Keratinocyte (primary cell): Measurements from ENCODE around the gene NRIP2.

Experiments used
- EZH2 ChIP-seq: IDR thresholded peaks from one replicate; pipeline ENCODE4 v1.6.1; 2012; ENCODE audit warnings: inconsistent platforms, mild to moderate bottlenecking, low read length, moderate library complexity
- TF ChIP-seq, protein P1 (sequence below), 3 experiments: IDR thresholded peaks in 1 of 3; conservative IDR thresholded peaks in 1 of 3; optimal IDR thresholded peaks in 1 of 3; 2 replicates in 2 of 3; 3 replicates in 1 of 3; pipeline versions ENCODE3 to v1.5.1; 2011; ENCODE audit warnings: low read length in 3 of 3, mild to moderate bottlenecking in 3 of 3, moderate library complexity in 2 of 3, control low read depth in 1 of 3, inconsistent platforms in 1 of 3; ENCODE audit not compliant: insufficient read depth in 2 of 3; ENCODE audit errors: extremely low read depth in 1 of 3

GRCh38 chr12:2833810-2834209 lies 1.0 kb downstream of the NRIP2 start:
- TF ChIP-seq, protein P1, sequence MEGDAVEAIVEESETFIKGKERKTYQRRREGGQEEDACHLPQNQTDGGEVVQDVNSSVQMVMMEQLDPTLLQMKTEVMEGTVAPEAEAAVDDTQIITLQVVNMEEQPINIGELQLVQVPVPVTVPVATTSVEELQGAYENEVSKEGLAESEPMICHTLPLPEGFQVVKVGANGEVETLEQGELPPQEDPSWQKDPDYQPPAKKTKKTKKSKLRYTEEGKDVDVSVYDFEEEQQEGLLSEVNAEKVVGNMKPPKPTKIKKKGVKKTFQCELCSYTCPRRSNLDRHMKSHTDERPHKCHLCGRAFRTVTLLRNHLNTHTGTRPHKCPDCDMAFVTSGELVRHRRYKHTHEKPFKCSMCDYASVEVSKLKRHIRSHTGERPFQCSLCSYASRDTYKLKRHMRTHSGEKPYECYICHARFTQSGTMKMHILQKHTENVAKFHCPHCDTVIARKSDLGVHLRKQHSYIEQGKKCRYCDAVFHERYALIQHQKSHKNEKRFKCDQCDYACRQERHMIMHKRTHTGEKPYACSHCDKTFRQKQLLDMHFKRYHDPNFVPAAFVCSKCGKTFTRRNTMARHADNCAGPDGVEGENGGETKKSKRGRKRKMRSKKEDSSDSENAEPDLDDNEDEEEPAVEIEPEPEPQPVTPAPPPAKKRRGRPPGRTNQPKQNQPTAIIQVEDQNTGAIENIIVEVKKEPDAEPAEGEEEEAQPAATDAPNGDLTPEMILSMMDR (optimal IDR thresholded peaks at IDR 0.05 in 1 of 3, IDR thresholded peaks at IDR 0.05 in 1 of 3, conservative IDR thresholded peaks at IDR 0.05 in 1 of 3; ENCODE audit: extremely low read depth in 1 of 3, insufficient read depth in 2 of 3, low read length in 3 of 3) = no peak
- TF ChIP-seq EZH2 = no peak
